ENCODE data around the gene CLEC4C.
"Not testable (repeated sequence)": the region's sequence is repeated elsewhere in the genome, so short reads cannot be mapped to it uniquely, and the experiment has no call there.

The CLEC4C gene

GRCh38 chr12:7747246-7747645 lies at the start of gene CLEC4C:
Gene CLEC4C (minus strand): TSS chr12:7747375. CDS start chr12:7747348, 27 bp downstream.
- H3K4me3 ChIP-seq (ENCODE audit: low read depth, low read length): no peak within 1 kb of the TSS
- TF ChIP-seq CTCF (IDR thresholded peaks at IDR 0.05; ENCODE audit: borderline replicate concordance, insufficient read depth, low read depth, low read length): no peak

GRCh38 chr12:7793211-7793610 lies 46.0 kb upstream of the CLEC4C start:
- no peak for TF ChIP-seq CTCF (IDR thresholded peaks at IDR 0.05; ENCODE audit: borderline replicate concordance, insufficient read depth, low read depth, low read length)
- no peak overlapping the region for H3K4me3 ChIP-seq (ENCODE audit: low read depth, low read length)

GRCh38 chr12:7788884-7789528 lies 41.8 kb upstream of the CLEC4C start, which contains the start of gene NANOG:
Gene NANOG (plus strand): TSS chr12:7789402. CDS start chr12:7789615, 213 bp downstream.
- not testable (repeated sequence) for H3K4me3 ChIP-seq (ENCODE audit: low read depth, low read length)

GRCh38 chr12:7788294-7788660 lies 41.1 kb upstream of the CLEC4C start:
- no peak overlapping the region for H3K4me3 ChIP-seq (ENCODE audit: low read depth, low read length)
- TF ChIP-seq CTCF (IDR thresholded peaks at IDR 0.05; ENCODE audit: borderline replicate concordance, insufficient read depth, low read depth, low read length): no peak

GRCh38 chr12:7787574-7788293 lies 40.6 kb upstream of the CLEC4C start:
- no peak for TF ChIP-seq CTCF (IDR thresholded peaks at IDR 0.05; ENCODE audit: borderline replicate concordance, insufficient read depth, low read depth, low read length)
- H3K4me3 ChIP-seq (ENCODE audit: low read depth, low read length): no peak overlapping the region

GRCh38 chr12:7784701-7785100 lies 37.5 kb upstream of the CLEC4C start:
- H3K4me3 ChIP-seq (ENCODE audit: low read depth, low read length): no peak overlapping the region
- no peak for TF ChIP-seq CTCF (IDR thresholded peaks at IDR 0.05; ENCODE audit: borderline replicate concordance, insufficient read depth, low read depth, low read length)

- H3K4me3 ChIP-seq (ENCODE audit: low read depth, low read length): not testable (repeated sequence)
These were observed 36.3 kb upstream of the CLEC4C start for GRCh38 chr12:7783433-7783832.

GRCh38 chr12:7782055-7782454 lies 34.9 kb upstream of the CLEC4C start:
- TF ChIP-seq CTCF (IDR thresholded peaks at IDR 0.05; ENCODE audit: borderline replicate concordance, insufficient read depth, low read depth, low read length): no peak
- no peak overlapping the region for H3K4me3 ChIP-seq (ENCODE audit: low read depth, low read length)

Data from GM12875 (cell line).